GM18511 (cell line): ENCODE results near the gene DNAAF9.
A peak's percentile ranks its signal among the peaks of the same experiment; 100 is the strongest.
"Not testable (repeated sequence)": the region's sequence is repeated elsewhere in the genome, so short reads cannot be mapped to it uniquely, and the experiment has no call there.

Experiments used
- ATAC-seq: cut with Tn5 transposase; IDR thresholded peaks from one replicate; pipeline ENCODE4 v1.9.1; 2021; ENCODE audit warnings: mild to moderate bottlenecking, moderate library complexity; ENCODE audit not compliant: unreplicated experiment

Gene DNAAF9

GRCh38 chr20:3407040-3407770 is at the start of gene DNAAF9:
TSS of gene DNAAF9 (minus strand) at chr20:3407669. CDS start at chr20:3407557, 112 bp downstream.
- ATAC-seq = peak; percentile 62

- ATAC-seq = no peak
These were observed 49.2 kb upstream of the DNAAF9 start for GRCh38 chr20:3456648-3457047.

GRCh38 chr20:3454831-3455230 is 47.4 kb upstream of the DNAAF9 start:
- no peak for ATAC-seq

- no peak for ATAC-seq
These were observed 45.2 kb upstream of the DNAAF9 start for GRCh38 chr20:3452690-3453089.

- no peak for ATAC-seq
These were observed 44.7 kb upstream of the DNAAF9 start for GRCh38 chr20:3452136-3452535.

GRCh38 chr20:3449319-3449718 is 41.9 kb upstream of the DNAAF9 start:
- no peak for ATAC-seq

- no peak for ATAC-seq
These were observed 39.9 kb upstream of the DNAAF9 start for GRCh38 chr20:3447321-3447720.

GRCh38 chr20:3446779-3447178 is 39.3 kb upstream of the DNAAF9 start:
- ATAC-seq = no peak

GRCh38 chr20:3436864-3437574 is 29.6 kb upstream of the DNAAF9 start:
- no peak for ATAC-seq

- no peak for ATAC-seq
These were observed 26.8 kb upstream of the DNAAF9 start for GRCh38 chr20:3434232-3434631.

- ATAC-seq = no peak
These were observed 26.3 kb upstream of the DNAAF9 start for GRCh38 chr20:3433744-3434143.

GRCh38 chr20:3432844-3433243 is 25.4 kb upstream of the DNAAF9 start:
- no peak for ATAC-seq

- no peak for ATAC-seq
These were observed 23.6 kb upstream of the DNAAF9 start for GRCh38 chr20:3431109-3431508.

GRCh38 chr20:3430376-3431069 is 23.1 kb upstream of the DNAAF9 start:
- ATAC-seq = peak; percentile 93

GRCh38 chr20:3426766-3427165 is 19.3 kb upstream of the DNAAF9 start:
- ATAC-seq = not testable (repeated sequence)

- ATAC-seq = no peak
These were observed 15.7 kb upstream of the DNAAF9 start for GRCh38 chr20:3423126-3423525.

- ATAC-seq = no peak
These were observed 14.5 kb upstream of the DNAAF9 start for GRCh38 chr20:3421985-3422384.

- peak; percentile 97 for ATAC-seq
These were observed 12.8 kb upstream of the DNAAF9 start for GRCh38 chr20:3420211-3420707.

GRCh38 chr20:3418161-3418560 is 10.7 kb upstream of the DNAAF9 start:
- ATAC-seq = not testable (repeated sequence)

GRCh38 chr20:3414122-3414521 is 6.7 kb upstream of the DNAAF9 start:
- ATAC-seq = no peak

GRCh38 chr20:3413393-3413889 is 6.0 kb upstream of the DNAAF9 start:
- ATAC-seq = no peak
